Panc1 (cell line): ENCODE measurements around the gene ATXN10.

ENCODE experiments used
- POLR2AphosphoS5 ChIP-seq: IDR thresholded peaks from 2 replicates; pipeline ENCODE4 v1.6.1; 2012; ENCODE audit warnings: mild to moderate bottlenecking, low read depth, low read length, moderate library complexity
- SIN3A ChIP-seq: IDR thresholded peaks from 2 replicates; pipeline ENCODE4 v1.6.1; 2012; ENCODE audit warnings: low read depth, mild to moderate bottlenecking, low read length, moderate library complexity, borderline replicate concordance; ENCODE audit not compliant: insufficient read depth
- TCF7L2 ChIP-seq: IDR thresholded peaks from 2 replicates; pipeline ENCODE4 v1.6.1; 2011; ENCODE audit warnings: mild to moderate bottlenecking, low read depth, low read length, inconsistent platforms
- TF ChIP-seq, protein P1 (sequence below): fragments of 450-650 bp; IDR thresholded peaks from 2 replicates; pipeline ENCODE4 v1.5.1; 2017; ENCODE audit warnings: mild to moderate bottlenecking
- TF ChIP-seq, protein P2 (sequence below), 2 experiments: IDR thresholded peaks; 2 replicates each; pipeline ENCODE4 v1.6.1; 2011 to 2012; ENCODE audit warnings: low read depth in 2 of 2, control low read depth in 1 of 2, low read length in 1 of 2, mild to moderate bottlenecking in 1 of 2, moderate library complexity in 1 of 2; ENCODE audit not compliant: insufficient read depth in 1 of 2

DNA sequence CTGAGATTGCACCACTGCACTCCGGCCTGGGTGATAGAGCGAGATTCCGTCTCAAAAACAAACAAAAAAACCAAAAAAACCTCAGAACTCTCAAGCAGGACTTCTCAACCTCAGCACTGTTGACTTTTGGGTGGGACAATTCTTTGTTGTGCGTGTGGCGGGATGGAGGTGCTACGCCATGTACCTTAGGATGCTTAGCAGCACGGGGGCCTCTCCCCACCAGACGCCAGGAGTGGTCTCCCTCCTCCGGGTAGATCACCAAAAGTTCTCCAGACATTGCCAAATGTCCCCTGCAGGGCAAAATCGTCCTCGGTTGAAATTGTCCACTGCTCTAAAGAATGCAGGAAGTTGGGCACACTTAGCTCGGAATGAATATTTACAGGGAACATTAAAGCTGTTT lies 26.9 kb upstream of the ATXN10 start:
- TF ChIP-seq, protein P1, sequence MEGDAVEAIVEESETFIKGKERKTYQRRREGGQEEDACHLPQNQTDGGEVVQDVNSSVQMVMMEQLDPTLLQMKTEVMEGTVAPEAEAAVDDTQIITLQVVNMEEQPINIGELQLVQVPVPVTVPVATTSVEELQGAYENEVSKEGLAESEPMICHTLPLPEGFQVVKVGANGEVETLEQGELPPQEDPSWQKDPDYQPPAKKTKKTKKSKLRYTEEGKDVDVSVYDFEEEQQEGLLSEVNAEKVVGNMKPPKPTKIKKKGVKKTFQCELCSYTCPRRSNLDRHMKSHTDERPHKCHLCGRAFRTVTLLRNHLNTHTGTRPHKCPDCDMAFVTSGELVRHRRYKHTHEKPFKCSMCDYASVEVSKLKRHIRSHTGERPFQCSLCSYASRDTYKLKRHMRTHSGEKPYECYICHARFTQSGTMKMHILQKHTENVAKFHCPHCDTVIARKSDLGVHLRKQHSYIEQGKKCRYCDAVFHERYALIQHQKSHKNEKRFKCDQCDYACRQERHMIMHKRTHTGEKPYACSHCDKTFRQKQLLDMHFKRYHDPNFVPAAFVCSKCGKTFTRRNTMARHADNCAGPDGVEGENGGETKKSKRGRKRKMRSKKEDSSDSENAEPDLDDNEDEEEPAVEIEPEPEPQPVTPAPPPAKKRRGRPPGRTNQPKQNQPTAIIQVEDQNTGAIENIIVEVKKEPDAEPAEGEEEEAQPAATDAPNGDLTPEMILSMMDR: no peak
- TF ChIP-seq POLR2AphosphoS5: no peak
- TF ChIP-seq, protein P2, sequence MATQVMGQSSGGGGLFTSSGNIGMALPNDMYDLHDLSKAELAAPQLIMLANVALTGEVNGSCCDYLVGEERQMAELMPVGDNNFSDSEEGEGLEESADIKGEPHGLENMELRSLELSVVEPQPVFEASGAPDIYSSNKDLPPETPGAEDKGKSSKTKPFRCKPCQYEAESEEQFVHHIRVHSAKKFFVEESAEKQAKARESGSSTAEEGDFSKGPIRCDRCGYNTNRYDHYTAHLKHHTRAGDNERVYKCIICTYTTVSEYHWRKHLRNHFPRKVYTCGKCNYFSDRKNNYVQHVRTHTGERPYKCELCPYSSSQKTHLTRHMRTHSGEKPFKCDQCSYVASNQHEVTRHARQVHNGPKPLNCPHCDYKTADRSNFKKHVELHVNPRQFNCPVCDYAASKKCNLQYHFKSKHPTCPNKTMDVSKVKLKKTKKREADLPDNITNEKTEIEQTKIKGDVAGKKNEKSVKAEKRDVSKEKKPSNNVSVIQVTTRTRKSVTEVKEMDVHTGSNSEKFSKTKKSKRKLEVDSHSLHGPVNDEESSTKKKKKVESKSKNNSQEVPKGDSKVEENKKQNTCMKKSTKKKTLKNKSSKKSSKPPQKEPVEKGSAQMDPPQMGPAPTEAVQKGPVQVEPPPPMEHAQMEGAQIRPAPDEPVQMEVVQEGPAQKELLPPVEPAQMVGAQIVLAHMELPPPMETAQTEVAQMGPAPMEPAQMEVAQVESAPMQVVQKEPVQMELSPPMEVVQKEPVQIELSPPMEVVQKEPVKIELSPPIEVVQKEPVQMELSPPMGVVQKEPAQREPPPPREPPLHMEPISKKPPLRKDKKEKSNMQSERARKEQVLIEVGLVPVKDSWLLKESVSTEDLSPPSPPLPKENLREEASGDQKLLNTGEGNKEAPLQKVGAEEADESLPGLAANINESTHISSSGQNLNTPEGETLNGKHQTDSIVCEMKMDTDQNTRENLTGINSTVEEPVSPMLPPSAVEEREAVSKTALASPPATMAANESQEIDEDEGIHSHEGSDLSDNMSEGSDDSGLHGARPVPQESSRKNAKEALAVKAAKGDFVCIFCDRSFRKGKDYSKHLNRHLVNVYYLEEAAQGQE (IDR thresholded peaks at IDR 0.05; ENCODE audit: insufficient read depth in 1 of 2, low read depth in 2 of 2, low read length in 1 of 2): no peak
- no peak for TF ChIP-seq TCF7L2
- TF ChIP-seq SIN3A: no peak
